LNCAP (cell line): ENCODE data around the gene PLXNB2.

Source experiments
- TF ChIP-seq, protein P1 (sequence below): fragments of 450-650 bp; IDR thresholded peaks from 2 replicates; pipeline ENCODE4 v1.5.1; 2017; ENCODE audit warnings: mild to moderate bottlenecking

PLXNB2 gene

DNA sequence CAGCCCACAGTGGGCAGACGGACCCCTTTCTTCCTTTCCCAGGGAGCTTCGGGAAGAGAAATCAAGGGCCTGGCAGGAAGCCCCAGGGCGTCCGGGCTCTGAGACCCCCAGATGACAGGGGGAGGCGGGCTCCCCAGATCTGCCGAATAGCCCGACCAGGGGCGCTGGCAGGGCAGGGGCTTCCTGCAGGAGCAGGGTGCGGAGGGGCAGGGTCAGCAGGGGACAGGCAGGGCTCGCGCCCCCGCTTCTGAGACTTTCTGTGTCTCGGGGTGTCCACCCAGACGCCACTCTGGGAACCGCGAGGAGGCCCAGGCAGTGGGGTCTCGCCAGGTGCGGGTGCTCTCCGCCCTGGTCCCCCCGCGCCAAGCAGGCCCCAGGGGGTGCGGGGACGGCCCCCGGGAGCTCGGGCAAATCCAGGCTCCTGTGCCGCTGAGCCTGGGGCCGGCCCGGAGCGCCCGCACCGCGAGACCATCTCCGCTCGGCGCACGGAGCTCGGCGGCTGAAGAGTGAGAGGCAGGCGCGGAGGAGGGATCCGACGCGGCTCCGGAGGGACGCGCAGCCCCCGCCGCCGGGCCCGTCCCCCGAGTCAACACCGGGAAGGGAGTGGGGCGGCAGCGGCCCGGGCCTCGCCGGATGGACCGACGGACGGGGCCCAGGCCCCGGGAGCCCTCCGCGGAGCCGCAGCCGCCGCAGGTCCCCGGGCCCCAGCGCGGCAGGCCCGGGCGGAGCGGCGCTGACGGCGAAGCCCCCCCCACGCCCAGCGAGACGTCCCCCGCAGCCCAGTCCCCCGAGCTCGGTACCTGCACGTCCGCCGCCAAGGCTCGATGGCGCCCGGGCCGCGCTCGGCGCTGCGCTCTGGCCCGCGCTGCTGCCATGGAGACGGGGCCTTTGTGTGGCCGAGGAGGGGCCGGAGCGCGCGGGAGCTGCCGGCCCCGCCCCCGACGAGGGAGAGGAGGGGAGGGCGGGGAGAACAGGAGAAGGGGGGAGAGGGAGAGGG, at the start of gene PLXNB2:
PLXNB2 (minus strand) TSS at position 894 of the 997 bp plus-strand sequence. CDS start 17,062 bp downstream, outside the sequence.
- TF ChIP-seq, protein P1, sequence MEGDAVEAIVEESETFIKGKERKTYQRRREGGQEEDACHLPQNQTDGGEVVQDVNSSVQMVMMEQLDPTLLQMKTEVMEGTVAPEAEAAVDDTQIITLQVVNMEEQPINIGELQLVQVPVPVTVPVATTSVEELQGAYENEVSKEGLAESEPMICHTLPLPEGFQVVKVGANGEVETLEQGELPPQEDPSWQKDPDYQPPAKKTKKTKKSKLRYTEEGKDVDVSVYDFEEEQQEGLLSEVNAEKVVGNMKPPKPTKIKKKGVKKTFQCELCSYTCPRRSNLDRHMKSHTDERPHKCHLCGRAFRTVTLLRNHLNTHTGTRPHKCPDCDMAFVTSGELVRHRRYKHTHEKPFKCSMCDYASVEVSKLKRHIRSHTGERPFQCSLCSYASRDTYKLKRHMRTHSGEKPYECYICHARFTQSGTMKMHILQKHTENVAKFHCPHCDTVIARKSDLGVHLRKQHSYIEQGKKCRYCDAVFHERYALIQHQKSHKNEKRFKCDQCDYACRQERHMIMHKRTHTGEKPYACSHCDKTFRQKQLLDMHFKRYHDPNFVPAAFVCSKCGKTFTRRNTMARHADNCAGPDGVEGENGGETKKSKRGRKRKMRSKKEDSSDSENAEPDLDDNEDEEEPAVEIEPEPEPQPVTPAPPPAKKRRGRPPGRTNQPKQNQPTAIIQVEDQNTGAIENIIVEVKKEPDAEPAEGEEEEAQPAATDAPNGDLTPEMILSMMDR = no peak

- TF ChIP-seq, protein P1 = no peak
Observed at GRCh38 chr22:50357222-50357621, 49.8 kb upstream of the PLXNB2 start.

DNA sequence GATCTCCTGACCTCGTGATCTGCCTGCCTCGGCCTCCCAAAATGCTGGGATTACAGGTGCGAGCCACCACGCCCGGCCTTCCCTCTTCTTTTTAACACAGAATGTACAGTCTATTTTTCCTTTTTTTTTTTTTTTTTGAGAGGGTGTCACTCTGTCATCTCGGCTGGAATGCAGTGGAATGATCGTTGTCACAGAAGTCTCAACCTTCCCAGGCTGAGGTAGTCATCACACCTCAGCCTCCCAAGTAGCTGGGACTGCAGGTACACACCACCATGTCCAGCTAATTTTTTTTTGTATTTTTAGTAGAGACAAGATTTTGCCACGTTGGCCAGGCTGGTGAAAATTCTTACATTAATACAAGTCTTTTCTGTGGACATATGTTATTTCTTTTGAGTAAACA, 48.7 kb upstream of the PLXNB2 start:
- TF ChIP-seq, protein P1 = no peak

DNA sequence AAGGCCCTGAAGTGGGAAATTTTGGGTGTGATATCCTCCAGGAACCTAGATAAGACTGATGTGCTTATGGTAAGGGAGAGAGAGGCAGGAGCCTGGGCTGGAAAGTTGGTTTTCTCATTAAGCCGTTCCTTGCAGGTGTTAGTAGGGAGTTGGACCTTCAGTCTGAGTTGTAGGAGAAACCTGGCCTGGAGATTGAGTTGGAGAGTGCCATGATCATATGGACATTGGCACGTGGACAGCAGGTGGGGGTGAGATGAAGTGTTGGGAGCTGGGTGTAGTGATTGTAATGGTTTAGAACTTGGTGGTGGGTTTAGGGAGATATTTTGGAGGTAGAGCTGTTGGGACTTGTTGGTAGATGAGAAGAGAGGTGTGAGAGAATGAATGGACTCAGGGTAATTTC, 40.6 kb upstream of the PLXNB2 start:
- TF ChIP-seq, protein P1 = no peak

- TF ChIP-seq, protein P1 = no peak
Observed at GRCh38 chr22:50347157-50347556, 39.7 kb upstream of the PLXNB2 start.

GRCh38 chr22:50346470-50346869, 39.0 kb upstream of the PLXNB2 start:
- TF ChIP-seq, protein P1 = no peak

DNA sequence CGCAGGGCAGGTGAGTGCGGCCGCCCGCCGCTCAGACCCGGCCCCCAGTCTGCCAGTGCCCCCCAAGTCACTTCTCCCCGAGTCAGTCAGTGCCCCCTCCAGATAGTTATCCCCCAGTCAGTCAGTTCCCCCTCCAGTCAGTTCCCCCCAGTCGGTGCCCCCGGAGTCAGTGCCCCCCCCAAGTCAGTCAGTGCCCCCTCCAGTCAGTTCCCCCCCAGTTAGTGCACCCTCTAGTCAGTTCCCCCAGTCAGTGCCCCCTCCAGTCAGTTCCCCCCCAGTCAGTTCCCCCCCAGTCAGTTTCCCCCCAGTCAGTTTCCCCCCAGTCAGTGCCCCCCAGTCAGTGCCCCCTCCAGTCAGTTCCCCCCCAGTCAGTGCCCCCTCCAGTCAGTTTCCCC, 36.1 kb upstream of the PLXNB2 start:
- TF ChIP-seq, protein P1 = no peak
